ENCODE results near the gene ACO1. TPM values are rescaled to one million over a fixed set of nuclear protein-coding genes. Genes with fewer than 3 reads are reported as not detected.

The ACO1 gene
- total RNA-seq, 2 experiments from 2014 or later, result 8.5 to 9.1 TPM

DNA sequence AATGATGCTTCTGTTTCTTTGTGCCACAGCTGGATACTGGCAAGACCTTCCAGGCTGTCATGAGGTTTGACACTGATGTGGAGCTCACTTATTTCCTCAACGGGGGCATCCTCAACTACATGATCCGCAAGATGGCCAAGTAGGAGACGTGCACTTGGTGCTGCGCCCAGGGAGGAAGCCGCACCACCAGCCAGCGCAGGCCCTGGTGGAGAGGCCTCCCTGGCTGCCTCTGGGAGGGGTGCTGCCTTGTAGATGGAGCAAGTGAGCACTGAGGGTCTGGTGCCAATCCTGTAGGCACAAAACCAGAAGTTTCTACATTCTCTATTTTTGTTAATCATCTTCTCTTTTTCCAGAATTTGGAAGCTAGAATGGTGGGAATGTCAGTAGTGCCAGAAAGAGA lies 65.5 kb downstream of the ACO1 start:
- no peak overlapping the region for H3K27ac Mint-ChIP-seq
- H3K4me3 Mint-ChIP-seq, result no peak overlapping the region
- DNase-seq, result no peak
- POLR2A ChIA-PET, result no interaction called here
- no peaks in the 10 kb centered on the region for H3K4me1 Mint-ChIP-seq
- no peak for ATAC-seq (ENCODE audit: low read depth)
- peaks cover 50% of the 10 kb centered on the region for H3K36me3 Mint-ChIP-seq
- H3K27me3 Mint-ChIP-seq, result no peaks in the 10 kb centered on the region
- H3K9me3 Mint-ChIP-seq, result no peaks in the 10 kb centered on the region

DNA sequence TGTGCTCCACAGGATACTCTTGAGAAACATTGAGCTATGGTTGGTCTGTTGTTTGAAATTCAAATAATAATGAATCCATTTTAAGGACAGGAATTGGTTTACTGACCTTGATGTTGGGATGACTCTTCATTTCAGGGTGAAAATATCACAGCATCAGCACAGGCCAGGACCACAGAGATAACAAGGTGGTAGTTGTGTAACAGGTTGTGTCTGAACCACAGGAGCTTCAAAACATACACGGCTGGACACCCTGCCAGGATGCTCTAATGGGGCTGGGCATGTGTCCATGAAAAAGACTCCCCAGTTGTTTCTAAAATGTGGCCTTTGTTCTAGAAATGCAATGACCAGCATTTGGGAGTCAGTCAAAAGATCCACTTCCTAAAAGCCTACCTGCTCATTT lies 69.8 kb downstream of the ACO1 start:
- H3K4me1 Mint-ChIP-seq, result peaks cover 1% of the 10 kb centered on the region
- no peak overlapping the region for H3K27ac Mint-ChIP-seq
- H3K4me3 Mint-ChIP-seq, result no peak overlapping the region

DNA sequence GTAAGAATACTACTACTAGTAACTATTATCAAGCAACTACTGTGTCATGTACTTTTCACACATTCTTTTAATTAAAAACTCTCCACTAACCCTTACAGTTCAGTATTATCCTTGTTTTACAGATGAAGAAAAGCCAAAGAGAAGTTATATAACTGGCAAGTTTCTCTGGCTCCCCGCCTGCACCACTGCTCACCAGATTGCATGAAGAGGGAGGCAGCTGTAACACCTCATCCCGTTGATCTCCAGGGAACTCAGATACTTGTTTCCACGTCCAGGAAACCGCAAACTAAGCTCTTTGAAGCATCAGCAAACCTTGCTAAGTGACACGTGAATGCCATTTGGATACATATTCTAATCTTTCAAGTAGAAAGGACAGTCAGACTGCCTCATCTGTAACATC lies 71.3 kb downstream of the ACO1 start:
- DNase-seq (no peak), ATAC-seq (ENCODE audit: low read depth) (no peak)
- no peak overlapping the region for H3K4me3 Mint-ChIP-seq
- no peak overlapping the region for H3K27ac Mint-ChIP-seq
- POLR2A ChIA-PET, result no interaction called here
- H3K27me3 Mint-ChIP-seq, result no peaks in the 10 kb centered on the region
- H3K9me3 Mint-ChIP-seq, result no peaks in the 10 kb centered on the region
- H3K36me3 Mint-ChIP-seq, result peaks cover 28% of the 10 kb centered on the region
- H3K4me1 Mint-ChIP-seq, result peaks cover 1% of the 10 kb centered on the region

More for the DNA sequence above, 69.8 kb downstream of the ACO1 start:
- Mint-ChIP-seq H3K27me3 (no peaks in the 10 kb centered on the region), H3K36me3 (peaks cover 26% of the 10 kb centered on the region), H3K9me3 (no peaks in the 10 kb centered on the region)
- POLR2A ChIA-PET, result no interaction called here
- no peak for DNase-seq
- no peak for ATAC-seq (ENCODE audit: low read depth)

DNA sequence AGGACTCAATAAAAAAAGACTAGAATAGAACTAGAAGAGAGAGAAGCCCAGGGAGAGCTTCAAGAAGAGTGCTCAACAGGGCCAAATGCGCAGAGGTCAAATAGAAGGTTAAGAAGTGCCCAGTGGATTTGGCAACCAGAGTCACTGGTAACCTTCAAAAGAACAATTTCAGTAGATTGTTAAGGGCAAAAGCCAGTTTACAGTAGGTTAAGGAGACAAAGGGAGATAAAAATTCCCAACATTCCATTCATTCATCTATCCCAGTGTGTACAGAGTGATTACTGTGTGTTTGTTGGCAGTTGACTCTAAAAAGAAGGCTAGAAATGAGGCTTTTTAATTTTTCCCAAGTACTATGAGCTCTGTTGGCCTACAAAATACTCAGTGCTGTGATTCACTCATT lies 72.1 kb downstream of the ACO1 start:
- POLR2A ChIA-PET, result no interaction called here
- Mint-ChIP-seq H3K4me3 (no peak overlapping the region), H3K36me3 (peaks cover 24% of the 10 kb centered on the region), H3K27me3 (no peaks in the 10 kb centered on the region), H3K27ac (no peak overlapping the region), H3K4me1 (peaks cover 1% of the 10 kb centered on the region), H3K9me3 (no peaks in the 10 kb centered on the region)
- no peak for ATAC-seq (ENCODE audit: low read depth)
- no peak for DNase-seq

DNA sequence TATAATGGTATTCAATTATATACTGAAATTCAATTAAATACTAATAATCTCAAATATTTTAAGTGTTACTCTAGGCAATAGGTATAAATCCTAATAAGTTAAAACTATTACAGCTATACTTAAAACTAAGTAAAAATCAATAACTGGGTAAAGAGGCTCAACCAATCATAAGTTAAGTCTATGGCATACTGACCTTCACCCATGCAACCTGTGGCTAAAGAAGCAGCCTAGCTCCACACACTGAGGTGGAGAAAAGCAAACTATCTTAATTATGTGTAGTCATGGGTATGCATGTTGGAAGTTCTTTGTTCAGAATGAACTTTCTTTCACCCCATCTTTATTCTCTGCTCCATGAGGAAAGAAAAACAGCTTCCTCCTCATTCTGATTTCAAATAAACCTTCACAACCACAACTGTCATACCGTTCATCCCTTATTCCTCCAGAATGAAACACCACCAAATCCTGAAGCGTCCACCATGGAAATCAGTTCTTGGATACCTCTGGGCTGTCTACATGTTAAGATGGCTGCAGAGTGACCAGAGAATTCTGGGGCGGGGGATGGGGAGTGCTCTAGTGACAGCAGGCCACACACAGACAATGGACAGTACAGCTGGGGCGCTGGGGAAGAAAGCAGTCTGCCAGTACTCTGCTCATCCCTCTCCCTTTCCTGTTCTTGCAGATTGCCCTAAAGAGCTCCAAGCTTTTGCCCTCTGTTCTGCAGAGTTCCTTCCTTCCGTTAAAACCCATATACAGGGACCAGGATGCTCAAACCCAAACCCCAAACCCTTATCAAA lies 79.3 kb downstream of the ACO1 start:
- Mint-ChIP-seq H3K36me3 (peaks cover 42% of the 10 kb centered on the region), H3K27ac (no peak overlapping the region), H3K4me3 (no peak overlapping the region), H3K4me1 (peaks cover 4% of the 10 kb centered on the region), H3K9me3 (no peaks in the 10 kb centered on the region), H3K27me3 (no peaks in the 10 kb centered on the region)
- POLR2A ChIA-PET, result interaction anchor here (0.6 kb wide), 1 partner anchor 42 kb away, joined by 6 read pairs; no protein-coding TSS in a partner anchor
- DNase-seq (no peak), ATAC-seq (ENCODE audit: low read depth) (no peak)

DNA sequence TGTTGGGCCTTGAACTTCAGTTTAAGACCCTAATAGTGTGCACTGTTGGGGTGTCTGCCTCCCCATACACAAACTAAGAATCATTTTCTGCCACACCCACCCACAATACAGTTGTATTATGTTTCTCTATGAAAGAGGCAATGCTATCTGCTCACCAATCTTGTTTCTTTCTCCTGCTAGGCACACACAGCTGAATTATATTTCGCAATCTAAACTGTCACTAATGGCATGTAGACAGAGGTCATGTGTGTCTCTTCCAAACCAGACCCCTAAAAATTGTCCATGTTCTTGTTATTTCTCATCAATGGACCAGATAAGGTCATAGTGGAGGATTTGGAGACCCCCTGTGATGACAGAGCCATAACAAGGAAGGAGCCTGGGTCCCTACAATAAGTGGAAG lies 84.3 kb downstream of the ACO1 start:
- H3K4me3 Mint-ChIP-seq, result no peak overlapping the region
- DNase-seq (no peak), ATAC-seq (ENCODE audit: low read depth) (no peak)
- H3K27ac Mint-ChIP-seq, result no peak overlapping the region
- POLR2A ChIA-PET, result no interaction called here
- peaks cover 4% of the 10 kb centered on the region for H3K4me1 Mint-ChIP-seq
- no peaks in the 10 kb centered on the region for H3K9me3 Mint-ChIP-seq
- H3K27me3 Mint-ChIP-seq, result no peaks in the 10 kb centered on the region
- peaks cover 39% of the 10 kb centered on the region for H3K36me3 Mint-ChIP-seq

DNA sequence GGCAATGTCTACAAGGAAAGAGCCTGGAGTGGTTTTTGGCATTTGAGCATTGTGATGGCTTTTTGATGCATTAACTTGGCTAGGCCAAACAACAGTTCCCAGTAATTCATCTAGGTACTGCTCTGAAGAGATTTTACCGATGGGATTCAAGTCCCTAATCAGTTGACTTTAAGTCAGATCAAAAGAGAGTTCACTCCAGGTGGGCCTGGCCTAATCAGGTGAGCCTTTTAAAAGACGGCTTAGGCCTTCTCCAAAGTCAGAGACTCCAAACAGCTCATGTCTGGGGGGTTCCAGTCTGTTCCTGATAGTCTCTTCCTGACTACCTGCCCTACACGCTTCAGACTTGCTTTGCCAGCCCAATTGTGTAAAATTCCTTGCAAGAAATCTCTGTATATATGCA lies 87.9 kb downstream of the ACO1 start:
- Mint-ChIP-seq H3K27ac (no peak overlapping the region), H3K9me3 (no peaks in the 10 kb centered on the region), H3K4me1 (no peaks in the 10 kb centered on the region), H3K36me3 (peaks cover 36% of the 10 kb centered on the region), H3K27me3 (no peaks in the 10 kb centered on the region), H3K4me3 (no peak overlapping the region)
- POLR2A ChIA-PET, result no interaction called here
- no peak for ATAC-seq (ENCODE audit: low read depth)
- DNase-seq, result no peak

DNA sequence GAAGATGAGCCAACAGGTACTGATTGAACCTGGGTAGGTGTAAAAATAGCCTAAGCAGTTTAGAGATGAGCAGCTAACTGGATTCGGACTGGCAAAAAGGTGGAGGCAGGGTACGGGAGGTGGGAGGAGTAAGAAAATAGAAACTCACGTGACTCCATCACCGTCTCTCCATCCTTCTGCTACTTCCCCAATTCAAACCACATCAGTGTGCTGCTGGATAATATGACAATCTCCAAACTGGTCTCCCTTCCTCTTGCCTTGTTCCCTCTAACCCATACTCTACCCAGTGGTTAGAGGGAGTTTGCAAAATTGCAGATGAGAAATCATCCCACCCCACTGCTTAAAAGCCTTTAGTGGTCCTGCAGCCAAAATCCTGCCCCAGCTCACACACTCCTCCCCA lies 98.9 kb downstream of the ACO1 start:
- DNase-seq, result no peak
- Mint-ChIP-seq H3K27ac (no peak overlapping the region), H3K36me3 (peaks cover 46% of the 10 kb centered on the region)

DNA sequence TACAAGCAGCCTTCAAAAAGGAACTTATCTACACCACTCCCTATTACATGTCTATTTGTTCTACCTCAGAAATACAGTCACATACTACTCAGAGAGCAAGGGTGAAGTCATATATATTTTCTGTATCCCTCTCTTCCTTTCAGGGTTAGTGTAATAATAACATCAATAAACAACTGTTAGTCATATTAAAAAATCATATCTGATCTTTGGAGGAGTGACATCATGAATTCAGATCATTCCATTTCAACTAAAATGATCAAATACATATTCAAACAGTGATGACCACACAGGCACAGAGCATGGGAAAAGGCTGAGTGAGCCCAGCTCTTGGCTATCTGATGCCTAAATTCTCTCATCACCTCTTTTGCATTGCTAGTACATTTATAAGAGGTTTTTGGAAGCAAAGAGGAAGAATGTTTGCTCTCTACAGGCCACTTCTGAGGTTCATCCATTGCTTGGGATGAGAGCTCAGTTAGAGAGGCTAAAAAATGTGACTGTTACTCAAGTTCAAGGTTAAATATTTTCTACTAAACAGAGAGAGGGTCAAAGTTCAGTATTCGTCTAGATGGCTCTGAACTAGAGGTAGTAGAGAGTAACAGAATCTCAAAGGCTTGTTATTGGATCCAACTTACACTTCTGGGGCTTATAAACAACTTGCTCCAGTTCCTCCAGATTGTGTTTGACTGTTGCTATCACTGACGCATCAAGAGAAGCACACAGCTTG lies 102.6 kb downstream of the ACO1 start:
- H3K36me3 Mint-ChIP-seq, result peaks cover 36% of the 10 kb centered on the region
- no peak overlapping the region for H3K27ac Mint-ChIP-seq
- no peaks in the 10 kb centered on the region for H3K4me1 Mint-ChIP-seq
- no peak overlapping the region for H3K4me3 Mint-ChIP-seq
- H3K27me3 Mint-ChIP-seq, result no peaks in the 10 kb centered on the region
- POLR2A ChIA-PET, result no interaction called here
- ATAC-seq (ENCODE audit: low read depth), result no peak
- no peak for DNase-seq
- no peaks in the 10 kb centered on the region for H3K9me3 Mint-ChIP-seq

More for the DNA sequence above, 98.9 kb downstream of the ACO1 start:
- Mint-ChIP-seq H3K27me3 (no peaks in the 10 kb centered on the region), H3K9me3 (no peaks in the 10 kb centered on the region), H3K4me3 (no peak overlapping the region), H3K4me1 (no peaks in the 10 kb centered on the region)
- ATAC-seq (ENCODE audit: low read depth), result no peak
- POLR2A ChIA-PET, result no interaction called here

DNA sequence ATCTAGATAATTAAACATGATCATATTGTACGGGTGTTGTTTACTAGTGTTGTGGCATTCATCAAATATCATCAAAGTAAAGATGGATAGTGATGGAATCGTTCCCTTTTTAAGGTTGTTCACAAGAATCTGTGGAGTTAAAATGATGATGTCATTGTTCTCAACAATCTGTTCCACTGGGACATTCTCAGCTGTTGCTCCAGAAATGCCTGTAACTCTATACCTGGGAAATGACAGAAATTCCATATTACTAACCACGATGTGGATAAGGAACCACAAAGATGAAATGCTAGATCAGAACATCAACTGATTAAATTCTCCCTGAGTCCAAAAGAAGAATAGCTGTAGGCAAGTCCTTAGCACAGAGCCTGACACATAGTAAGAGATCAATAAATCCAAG lies 103.5 kb downstream of the ACO1 start:
- ATAC-seq (ENCODE audit: low read depth) (no peak), DNase-seq (no peak)
- H3K9me3 Mint-ChIP-seq, result no peaks in the 10 kb centered on the region
- no peaks in the 10 kb centered on the region for H3K27me3 Mint-ChIP-seq
- no peak overlapping the region for H3K4me3 Mint-ChIP-seq
- H3K27ac Mint-ChIP-seq, result no peak overlapping the region
- POLR2A ChIA-PET, result interaction anchor here (0.6 to 1.2 kb wide), 2 partner anchors 38 to 65 kb away, joined by 3 to 4 read pairs; partner anchors contain the start of gene RIGI
- no peaks in the 10 kb centered on the region for H3K4me1 Mint-ChIP-seq
- H3K36me3 Mint-ChIP-seq, result peaks cover 33% of the 10 kb centered on the region

DNA sequence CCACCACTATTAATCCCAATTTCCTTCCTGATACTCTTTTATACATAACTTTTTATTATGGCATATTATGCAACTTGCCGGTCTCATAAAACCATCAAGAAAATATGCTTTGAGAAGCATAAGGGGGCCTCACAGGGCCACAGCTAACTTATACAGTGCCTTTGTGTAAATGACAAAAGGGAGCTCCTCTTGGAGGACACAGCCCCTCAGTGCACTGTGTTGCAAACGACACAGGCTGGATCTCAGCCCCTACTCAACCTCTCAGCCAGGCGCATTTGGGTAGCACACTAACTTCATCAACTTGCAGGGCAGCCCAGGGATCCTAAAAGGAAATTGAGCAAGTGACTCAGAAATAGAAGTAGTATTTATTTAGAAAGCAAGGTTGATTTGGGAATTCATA lies 106.2 kb downstream of the ACO1 start:
- Mint-ChIP-seq H3K36me3 (peaks cover 20% of the 10 kb centered on the region), H3K4me3 (no peak overlapping the region), H3K27ac (peak overlapping the region; percentile 11), H3K9me3 (no peaks in the 10 kb centered on the region), H3K27me3 (no peaks in the 10 kb centered on the region), H3K4me1 (no peaks in the 10 kb centered on the region)
- ATAC-seq (ENCODE audit: low read depth) (no peak), DNase-seq (no peak)
- POLR2A ChIA-PET, result no interaction called here

DNA sequence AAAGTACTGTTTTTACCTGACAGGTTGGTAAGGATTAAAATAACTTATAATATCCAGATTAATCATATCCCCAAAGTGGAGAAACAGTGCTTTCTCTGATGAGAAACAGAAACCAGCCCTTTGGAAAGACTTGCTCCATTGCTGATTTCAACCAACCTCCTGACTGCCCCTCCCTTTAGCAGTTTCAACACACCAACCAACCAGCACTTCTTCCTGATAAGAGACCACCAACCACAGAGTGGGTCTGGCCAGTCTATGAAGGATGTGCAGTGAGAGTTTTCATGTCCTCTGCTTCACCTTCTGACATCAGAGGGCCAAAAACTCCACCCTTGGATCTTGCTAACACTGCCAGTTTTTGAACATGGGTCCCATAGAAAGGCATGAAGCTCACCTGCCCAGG lies 113.5 kb downstream of the ACO1 start:
- DNase-seq (no peak), ATAC-seq (ENCODE audit: low read depth) (no peak)
- H3K4me1 Mint-ChIP-seq, result peaks cover 15% of the 10 kb centered on the region
- POLR2A ChIA-PET, result no interaction called here
- H3K9me3 Mint-ChIP-seq, result no peaks in the 10 kb centered on the region
- peaks cover 46% of the 10 kb centered on the region for H3K36me3 Mint-ChIP-seq
- peak overlapping the region; percentile 47 for H3K27ac Mint-ChIP-seq
- no peaks in the 10 kb centered on the region for H3K27me3 Mint-ChIP-seq
- H3K4me3 Mint-ChIP-seq, result no peak overlapping the region

DNA sequence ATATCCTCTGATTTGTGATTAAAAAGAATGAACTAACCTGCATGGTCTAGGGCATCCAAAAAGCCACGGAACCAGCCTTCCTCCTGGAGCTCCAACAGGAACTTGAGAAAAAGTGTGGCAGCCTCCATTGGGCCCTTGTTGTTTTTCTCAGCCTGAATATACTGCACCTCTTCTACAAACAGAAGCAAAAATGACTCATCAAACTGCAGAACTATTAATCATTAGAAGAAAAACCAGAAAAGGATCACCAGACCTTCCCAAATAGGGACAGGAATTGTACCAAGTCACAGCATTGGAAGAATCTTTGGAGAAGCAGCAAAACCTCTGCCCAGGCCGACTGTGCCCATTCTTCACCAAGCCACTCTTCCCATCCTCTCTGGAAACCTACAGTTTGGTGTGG lies 116.3 kb downstream of the ACO1 start:
- DNase-seq, result no peak
- no peak overlapping the region for H3K27ac Mint-ChIP-seq
- peaks cover 15% of the 10 kb centered on the region for H3K4me1 Mint-ChIP-seq
- no peak for ATAC-seq (ENCODE audit: low read depth)
- POLR2A ChIA-PET, result no interaction called here
- no peak overlapping the region for H3K4me3 Mint-ChIP-seq
- no peaks in the 10 kb centered on the region for H3K27me3 Mint-ChIP-seq
- H3K36me3 Mint-ChIP-seq, result peaks cover 46% of the 10 kb centered on the region
- H3K9me3 Mint-ChIP-seq, result no peaks in the 10 kb centered on the region

DNA sequence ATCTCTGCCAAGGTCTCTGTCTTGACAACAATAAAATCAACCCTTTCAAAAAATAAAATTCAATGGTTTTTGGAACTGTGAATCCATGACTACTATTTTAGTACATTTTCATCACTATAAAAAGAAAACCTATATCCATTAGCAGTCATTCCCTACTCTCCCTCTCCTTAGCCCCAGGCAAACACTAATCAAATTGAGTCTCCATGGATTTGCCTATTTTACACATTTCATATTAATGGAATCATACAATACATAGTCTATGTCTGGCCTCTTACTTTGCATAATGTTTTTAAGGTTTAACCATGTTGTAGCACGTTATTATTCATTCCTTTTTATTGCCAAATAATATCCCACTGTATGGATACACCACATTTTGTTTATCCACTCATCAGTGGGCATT lies 117.4 kb downstream of the ACO1 start:
- DNase-seq (no peak), ATAC-seq (ENCODE audit: low read depth) (no peak)
- peaks cover 15% of the 10 kb centered on the region for H3K4me1 Mint-ChIP-seq
- H3K9me3 Mint-ChIP-seq, result no peaks in the 10 kb centered on the region
- H3K27me3 Mint-ChIP-seq, result no peaks in the 10 kb centered on the region
- POLR2A ChIA-PET, result no interaction called here
- no peak overlapping the region for H3K4me3 Mint-ChIP-seq
- H3K27ac Mint-ChIP-seq, result no peak overlapping the region
- H3K36me3 Mint-ChIP-seq, result peaks cover 35% of the 10 kb centered on the region

Data from activated naive CD8-positive, alpha-beta T cell treated with anti-CD3 and anti-CD28 coated beads, Interleukin-2, amount 10 ng/mL, durations not matched to agents 7 days and 5 days (primary cell).